HEK293T (cell line): ENCODE data around the gene ACSF3.

Source experiments
- CTCF ChIA-PET: fragments of 350-600 bp; formaldehyde crosslinking; extraction: SDS; loops from one replicate; lab custom pipeline; 2021; ENCODE audit warnings: antibody characterized with exemption, inconsistent platforms; lab: Yijun Ruan, JAX
- POLR2A ChIA-PET: fragments of 350-600 bp; formaldehyde crosslinking; extraction: SDS; loops from one replicate; lab custom pipeline; 2020; ENCODE audit warnings: antibody characterized with exemption, inconsistent platforms; lab: Yijun Ruan, JAX
- DNase-seq: peaks from one replicate; pipeline ENCODE4 v3.0.0; 2012; ENCODE audit warnings: mixed read lengths; ENCODE audit errors: extremely low spot score
- ARNT ChIP-seq: fragments of 450-650 bp; IDR thresholded peaks from 2 replicates; pipeline ENCODE4 v1.6.1; 2017; ENCODE audit warnings: mild to moderate bottlenecking
- BHLHE40 ChIP-seq: fragments of 450-650 bp; IDR thresholded peaks from 2 replicates; pipeline ENCODE4 v1.6.1; 2016; ENCODE audit warnings: mild to moderate bottlenecking, moderate library complexity, borderline replicate concordance
- CTBP1 ChIP-seq: fragments of 450-650 bp; IDR thresholded peaks from 2 replicates; pipeline ENCODE4 v1.6.1; 2016; ENCODE audit warnings: borderline replicate concordance
- ELF4 ChIP-seq: fragments of 450-650 bp; IDR thresholded peaks from 2 replicates; pipeline ENCODE4 v1.6.1; 2017; ENCODE audit warnings: antibody characterized with exemption
- FOXA1 ChIP-seq: fragments of 450-650 bp; IDR thresholded peaks from 2 replicates; pipeline ENCODE4 v1.6.1; 2016; ENCODE audit warnings: mild to moderate bottlenecking
- FOXK2 ChIP-seq: fragments of 450-650 bp; IDR thresholded peaks from 2 replicates; pipeline ENCODE4 v1.6.1; 2016; ENCODE audit warnings: mild to moderate bottlenecking
- FOXM1 ChIP-seq: fragments of 450-650 bp; IDR thresholded peaks from 2 replicates; pipeline ENCODE4 v1.6.1; 2017; ENCODE audit warnings: mild to moderate bottlenecking, borderline replicate concordance
- HDGF ChIP-seq: fragments of 450-650 bp; IDR thresholded peaks from 2 replicates; pipeline ENCODE4 v1.6.1; 2017; ENCODE audit warnings: antibody characterized with exemption, borderline replicate concordance
- L3MBTL2 ChIP-seq: fragments of 450-650 bp; conservative IDR thresholded peaks from 2 replicates; pipeline ENCODE4 v1.6.1; 2016; ENCODE audit warnings: mild to moderate bottlenecking
- LEF1 ChIP-seq: fragments of 450-650 bp; IDR thresholded peaks from 2 replicates; pipeline ENCODE4 v1.6.1; 2017; ENCODE audit warnings: mild to moderate bottlenecking, borderline replicate concordance
- NFRKB ChIP-seq: fragments of 450-650 bp; IDR thresholded peaks from 2 replicates; pipeline ENCODE4 v1.6.1; 2016; ENCODE audit warnings: mild to moderate bottlenecking, moderate library complexity
- PKNOX1 ChIP-seq: fragments of 450-650 bp; IDR thresholded peaks from 2 replicates; pipeline ENCODE4 v1.6.1; 2016
- SP1 ChIP-seq: fragments of 450-650 bp; IDR thresholded peaks from 2 replicates; pipeline ENCODE4 v1.6.1; 2017
- SUZ12 ChIP-seq: fragments of 450-650 bp; IDR thresholded peaks from 2 replicates; pipeline ENCODE4 v1.6.1; 2016; ENCODE audit warnings: mild to moderate bottlenecking
- TARDBP ChIP-seq: fragments of 450-650 bp; IDR thresholded peaks from 2 replicates; pipeline ENCODE4 v1.6.1; 2016
- ZNF384 ChIP-seq: fragments of 450-650 bp; IDR thresholded peaks from 2 replicates; pipeline ENCODE4 v1.6.1; 2016

The ACSF3 gene

DNA sequence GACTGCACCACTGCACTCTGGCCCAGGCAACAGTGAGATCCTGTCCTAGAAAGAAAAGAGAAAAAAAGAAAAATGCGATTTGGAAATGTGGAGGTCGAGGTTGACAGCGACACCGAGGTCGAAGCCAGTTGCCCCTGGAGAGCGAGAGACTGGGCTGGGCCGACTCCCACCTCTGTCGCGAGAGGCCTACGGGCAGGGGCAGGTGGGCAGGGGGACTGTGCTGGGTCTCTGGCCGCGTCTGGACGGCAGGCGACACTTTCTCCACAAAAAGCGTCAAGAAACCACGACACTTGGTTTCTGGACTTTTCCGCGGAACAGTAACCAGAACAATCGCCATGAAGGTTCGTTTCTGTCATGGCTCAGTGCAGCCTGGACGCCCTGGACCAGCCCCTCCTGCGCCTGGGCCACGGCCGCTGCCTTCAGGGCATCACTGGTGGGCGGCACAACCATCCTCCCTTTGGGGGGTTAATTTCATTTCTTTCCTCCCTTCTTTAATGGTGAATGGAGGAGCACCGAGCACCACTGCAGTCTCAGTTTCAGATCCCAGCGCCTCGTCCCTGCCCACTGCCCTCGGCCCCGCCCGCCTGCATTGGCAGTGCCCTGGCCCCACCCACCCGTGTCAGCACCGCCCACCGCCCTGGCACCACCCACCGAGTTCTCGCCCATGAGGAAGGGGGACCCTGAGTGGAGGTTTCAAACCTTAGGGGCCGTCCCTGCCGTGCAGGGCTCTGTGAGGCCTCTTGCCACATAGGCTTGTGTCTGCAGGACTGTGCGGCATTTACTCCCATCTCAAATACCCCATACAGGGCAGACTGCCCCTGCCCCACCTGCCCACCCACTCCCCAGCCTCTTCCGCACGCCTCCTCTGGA, 59.4 kb downstream of the ACSF3 start:
- DNase-seq: no peak
- ChIA-PET CTCF (no interaction called here), POLR2A (no interaction called here)
- no peak for TF ChIP-seq ARNT
- no peak for TF ChIP-seq SP1
- TF ChIP-seq BHLHE40: no peak
- TF ChIP-seq L3MBTL2: no peak
- no peak for TF ChIP-seq CTBP1
- TF ChIP-seq FOXA1: no peak
- TF ChIP-seq ZNF384: no peak
- no peak for TF ChIP-seq HDGF
- no peak for TF ChIP-seq SUZ12
- no peak for TF ChIP-seq FOXM1
- TF ChIP-seq TARDBP: no peak
- no peak for TF ChIP-seq NFRKB
- TF ChIP-seq LEF1: no peak
- TF ChIP-seq FOXK2: no peak

DNA sequence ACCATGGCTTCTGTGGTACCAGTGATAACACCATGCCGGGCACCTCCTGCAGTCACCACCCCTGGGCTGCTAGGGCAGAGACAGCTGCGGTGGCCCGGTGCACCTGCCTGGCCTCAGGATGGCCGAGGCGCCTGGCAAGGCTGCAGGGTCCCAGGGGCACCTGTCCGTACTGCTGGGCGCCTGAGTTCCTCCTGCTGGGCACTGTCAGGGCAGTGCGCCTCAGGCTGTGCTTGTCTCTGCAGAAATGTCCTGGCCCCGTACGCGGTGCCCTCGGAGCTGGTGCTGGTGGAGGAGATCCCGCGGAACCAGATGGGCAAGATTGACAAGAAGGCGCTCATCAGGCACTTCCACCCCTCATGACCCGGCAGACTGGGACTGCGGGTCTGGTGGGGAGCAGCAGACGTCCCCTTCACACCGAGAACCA, 60.2 kb downstream of the ACSF3 start:
- TF ChIP-seq ARNT: no peak
- TF ChIP-seq LEF1: no peak
- TF ChIP-seq TARDBP: no peak
- no peak for TF ChIP-seq FOXK2
- no peak for TF ChIP-seq FOXA1
- no peak for TF ChIP-seq HDGF
- TF ChIP-seq NFRKB: no peak
- TF ChIP-seq CTBP1: no peak
- TF ChIP-seq ZNF384: no peak
- no peak for TF ChIP-seq ELF4
- TF ChIP-seq FOXM1: no peak
- TF ChIP-seq BHLHE40: no peak
- TF ChIP-seq SUZ12: no peak
- no peak for TF ChIP-seq L3MBTL2
- TF ChIP-seq PKNOX1: no peak
- TF ChIP-seq SP1: no peak
- ChIA-PET CTCF (no interaction called here), POLR2A (no interaction called here)
- no peak for DNase-seq

- TF ChIP-seq PKNOX1: no peak
- TF ChIP-seq ELF4: no peak
- no peak for TF ChIP-seq SP1
- TF ChIP-seq FOXK2: no peak
- no peak for TF ChIP-seq FOXA1
- no peak for TF ChIP-seq NFRKB
- TF ChIP-seq LEF1: no peak
- TF ChIP-seq FOXM1: no peak
- no peak for TF ChIP-seq TARDBP
- no peak for TF ChIP-seq HDGF
- no peak for TF ChIP-seq ZNF384
- TF ChIP-seq SUZ12: no peak
- TF ChIP-seq CTBP1: no peak
- TF ChIP-seq L3MBTL2: no peak
- TF ChIP-seq ARNT: no peak
- TF ChIP-seq BHLHE40: no peak
- ChIA-PET POLR2A (no interaction called here), CTCF (no interaction called here)
- no peak for DNase-seq
Measured at GRCh38 chr16:89154390-89155183, 60.9 kb downstream of the ACSF3 start.

DNA sequence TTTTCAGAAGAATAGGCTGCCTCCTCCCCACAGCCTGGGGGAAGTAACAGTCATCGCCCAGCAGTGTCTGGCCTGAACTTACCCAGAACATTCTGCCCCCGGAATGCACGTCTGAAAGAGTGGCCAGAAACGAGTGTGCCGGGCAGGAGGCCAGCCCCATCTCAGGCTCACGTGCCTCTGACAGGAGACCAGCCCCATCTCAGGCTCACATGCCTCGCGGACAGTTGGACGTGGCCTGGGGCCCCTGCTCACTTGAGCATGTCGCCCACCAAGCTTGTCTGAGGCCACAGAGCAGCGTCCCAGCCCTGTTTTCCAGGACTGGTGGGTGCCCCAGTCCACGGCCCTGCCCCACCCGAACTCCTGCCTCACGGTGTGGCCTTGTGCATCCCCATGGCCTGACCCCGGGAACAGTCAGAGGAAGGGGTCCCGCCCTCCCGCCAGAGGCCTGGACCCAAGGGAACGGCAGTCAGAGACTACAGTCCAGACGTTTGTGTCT, 61.6 kb downstream of the ACSF3 start:
- TF ChIP-seq TARDBP (no peak), PKNOX1 (no peak), CTBP1 (no peak), NFRKB (no peak), LEF1 (no peak)
- DNase-seq: no peak
- ChIA-PET POLR2A (no interaction called here), CTCF (no interaction called here)

GRCh38 chr16:89155851-89156739, 62.4 kb downstream of the ACSF3 start:
- POLR2A ChIA-PET: interaction anchor here (0.8 kb wide), 1 partner anchor 11 kb away, joined by 4 read pairs; no protein-coding TSS in a partner anchor
- CTCF ChIA-PET: interaction anchor here (0.6 to 1.3 kb wide), 2 partner anchors 11 to 187 kb away, joined by 3 read pairs; no protein-coding TSS in a partner anchor
- no peak for TF ChIP-seq ZNF384
- no peak for TF ChIP-seq FOXM1
- TF ChIP-seq BHLHE40: no peak
- no peak for TF ChIP-seq ARNT
- no peak for TF ChIP-seq LEF1
- no peak for TF ChIP-seq SP1
- TF ChIP-seq ELF4: no peak
- no peak for TF ChIP-seq SUZ12
- no peak for TF ChIP-seq CTBP1
- TF ChIP-seq HDGF: no peak
- TF ChIP-seq FOXK2: no peak
- TF ChIP-seq FOXA1: no peak
- TF ChIP-seq L3MBTL2: no peak
- TF ChIP-seq NFRKB: no peak
- TF ChIP-seq PKNOX1: no peak
- TF ChIP-seq TARDBP: no peak
- no peak for DNase-seq
